ENCODE measurements around the gene ATP1A4. TPM values are rescaled to one million over a fixed set of nuclear protein-coding genes. Genes with fewer than 3 reads are reported as not detected.

Gene ATP1A4
- total and polyA plus RNA-seq, 2 of the 8 experiments (the other 6 are each of a cell fraction or from before 2014, with no cell fraction given), result 0.48 to 0.61 TPM

GRCh38 chr1:160220301-160220700 is 68.9 kb downstream of the ATP1A4 start:
- FAIRE-seq (no peak), DNase-seq (ENCODE audit: low read depth in 1 of 2, low spot score in 2 of 2) (no peak)
- Histone ChIP-seq H4K20me1 (replicated peaks in 1 of 2; ENCODE audit: control insufficient read depth in 1 of 2, insufficient read depth in 2 of 2, low read length in 2 of 2) (peaks cover 3 to 4% of the 10 kb centered on the region in 2 experiments), H3K9ac (replicated peaks in 1 of 4; ENCODE audit: extremely low read depth in 1 of 4, low read depth in 3 of 4, low read length in 3 of 4) (no peak overlapping the region), H4K5ac (ENCODE audit: insufficient read length, low read depth, low read length) (no peak overlapping the region), H2AFZ (ENCODE audit: low read length) (no peak overlapping the region), H3K23ac (ENCODE audit: insufficient read length) (no peak overlapping the region), H4K8ac (ENCODE audit: extremely low read depth, insufficient read depth, low read length) (no peak overlapping the region), H2BK5ac (ENCODE audit: low read depth, low read length) (no peak overlapping the region), H3K4me1 (replicated peaks in 1 of 4; ENCODE audit: control insufficient read depth in 3 of 4, insufficient read depth in 4 of 4, low read length in 3 of 4) (no peaks in the 10 kb centered on the region), H4K91ac (replicated peaks; ENCODE audit: insufficient read length, low read length) (no peak overlapping the region), H2BK120ac (replicated peaks; ENCODE audit: low read depth, low read length) (no peak overlapping the region), H3K36me3 (ENCODE audit: control insufficient read depth in 2 of 4, insufficient read depth in 4 of 4, low read length in 3 of 4) (peaks cover 31 to 85% (median 74%) of the 10 kb centered on the region in 4 experiments), H3K79me1 (ENCODE audit: low read depth, low read length) (no peaks in the 10 kb centered on the region), H3K23me2 (ENCODE audit: low read depth, low read length) (no peaks in the 10 kb centered on the region), H3K4me3 (ENCODE audit: extremely low read depth in 1 of 4, insufficient read depth in 2 of 4, low read depth in 3 of 4, low read length in 4 of 4) (no peak overlapping the region), H2BK20ac (ENCODE audit: low read length) (no peak overlapping the region), H2BK15ac (ENCODE audit: low read length) (no peak overlapping the region), H3K4me2 (ENCODE audit: insufficient read depth in 1 of 2, low read depth in 2 of 2, low read length in 2 of 2) (no peak overlapping the region), H3K27ac (ENCODE audit: low read depth, low read length) (no peak overlapping the region), H3K14ac (ENCODE audit: insufficient read length) (no peak overlapping the region), H3K4ac (replicated peaks; ENCODE audit: insufficient read length, low read depth, low read length) (no peak overlapping the region), H3K79me2 (ENCODE audit: control insufficient read depth in 1 of 2, insufficient read depth in 2 of 2, low read length in 2 of 2) (no peaks in the 10 kb centered on the region), H3K56ac (replicated peaks; ENCODE audit: insufficient read length, low read depth, low read length) (no peak overlapping the region), H3K9me3 (ENCODE audit: insufficient read depth in 2 of 2, low read depth in 1 of 2, low read length in 1 of 2) (no peaks in the 10 kb centered on the region), H2BK12ac (ENCODE audit: low read depth, low read length) (no peak overlapping the region), H2AK5ac (ENCODE audit: low read depth, low read length) (no peak overlapping the region), H3K27me3 (replicated peaks in 1 of 4; ENCODE audit: control insufficient read depth in 3 of 4, extremely low read depth in 1 of 4, insufficient read depth in 3 of 4, low read length in 3 of 4) (no peaks in the 10 kb centered on the region), H3K18ac (ENCODE audit: extremely low read depth, low read length) (no peak overlapping the region)
- 100% methylated on average over 2 of the region's 2 CpGs; no CpG with 5 or more reads in 1 of the 2 experiments for WGBS, 2 experiments (ENCODE audit: extremely low coverage in 1 of 2, insufficient coverage in 1 of 2, insufficient read length in 1 of 2, insufficient replicate concordance in 2 of 2, low coverage in 1 of 2, low lambda C conversion rate in 2 of 2, missing lambda C conversion rate in 1 of 2)
- ChIA-PET CTCF (ENCODE audit: partially characterized antibody) (interaction anchor here (0.7 to 7.4 kb wide), 41 partner anchors 8 to 187 kb away, joined by 3 to 105 read pairs (median 7); partner anchors contain the start of genes CASQ1 and PEA15), POLR2A (ENCODE audit: partially characterized antibody) (interaction anchor here (0.8 to 5.1 kb wide), 14 partner anchors 9 to 125 kb away, joined by 3 to 44 read pairs (median 4); partner anchors contain the start of genes ATP1A2 and DCAF8)
- TF ChIP-seq CREB1 (IDR thresholded peaks at IDR 0.05) (no peak), FOSL1 (IDR thresholded peaks at IDR 0.05; ENCODE audit: insufficient read depth, low read depth, low read length) (no peak), YY1 (IDR thresholded peaks at IDR 0.05; ENCODE audit: low read depth, low read length) (no peak), NANOG (IDR thresholded peaks at IDR 0.05; ENCODE audit: insufficient read depth, low read depth, low read length, poor library complexity, severe bottlenecking) (no peak), POLR2A (IDR thresholded peaks at IDR 0.05; ENCODE audit: control extremely low read depth in 1 of 2, low read depth in 2 of 2, low read length in 2 of 2) (no peak), TAF7 (optimal IDR thresholded peaks at IDR 0.05; ENCODE audit: borderline replicate concordance, low read depth, low read length) (no peak), BCL11A (IDR thresholded peaks at IDR 0.05; ENCODE audit: low read depth in 2 of 2, low read length in 2 of 2) (no peak), KDM5A (IDR thresholded peaks at IDR 0.05; ENCODE audit: low read length) (no peak), SRF (IDR thresholded peaks at IDR 0.05; ENCODE audit: low read depth, low read length) (no peak), RXRA (IDR thresholded peaks at IDR 0.05; ENCODE audit: insufficient read depth, low read depth, low read length) (no peak), JUN (IDR thresholded peaks at IDR 0.05; ENCODE audit: low read depth, low read length) (no peak), CEBPB (IDR thresholded peaks at IDR 0.05; ENCODE audit: low read depth, low read length) (no peak), RAD21 (IDR thresholded peaks at IDR 0.05 in 1 of 2, conservative IDR thresholded peaks at IDR 0.05 in 1 of 2; ENCODE audit: low read depth in 2 of 2, low read length in 2 of 2) (no peak), CHD1 (IDR thresholded peaks at IDR 0.05; ENCODE audit: low read depth, low read length) (no peak), BACH1 (IDR thresholded peaks at IDR 0.05; ENCODE audit: low read length) (no peak), KDM4A (IDR thresholded peaks at IDR 0.05; ENCODE audit: low read depth, low read length, severe bottlenecking) (no peak)
